C4-2B (cell line): ENCODE measurements around the gene SCFD1.

Experiments used
- CTCF ChIP-seq: fragments of 450-650 bp; conservative IDR thresholded peaks from 2 replicates; pipeline ENCODE4 v1.5.1; 2017; ENCODE audit warnings: mild to moderate bottlenecking
- ZFX ChIP-seq: fragments of 450-650 bp; IDR thresholded peaks from 2 replicates; pipeline ENCODE4 v1.6.1; 2017

- TF ChIP-seq CTCF (no peak), ZFX (no peak)
Measured at GRCh38 chr14:30658645-30659044, 36.5 kb downstream of the SCFD1 start.
